ENCODE measurements around the gene NWD2. TPM values are rescaled to one million over a fixed set of nuclear protein-coding genes. Genes with fewer than 3 reads are reported as not detected.

Gene NWD2
- polyA plus RNA-seq, 1 donor from 2014 or later: 0.06 TPM

GRCh38 chr4:37243722-37244582 lies 591 bp upstream of the NWD2 start:
- no peak for TF ChIP-seq EP300 (conservative IDR thresholded peaks at IDR 0.05; ENCODE audit: poor library complexity, severe bottlenecking)
- TF ChIP-seq MXI1 (conservative IDR thresholded peaks at IDR 0.05; ENCODE audit: poor library complexity, severe bottlenecking): peak; percentile 54
- peak; percentile 26 for TF ChIP-seq RAD21 (conservative IDR thresholded peaks at IDR 0.05)
- TF ChIP-seq EZH2 (IDR thresholded peaks at IDR 0.05; ENCODE audit: borderline replicate concordance, insufficient read depth, low read length, poor library complexity, severe bottlenecking): peak; percentile 61
- TF ChIP-seq, protein P1, sequence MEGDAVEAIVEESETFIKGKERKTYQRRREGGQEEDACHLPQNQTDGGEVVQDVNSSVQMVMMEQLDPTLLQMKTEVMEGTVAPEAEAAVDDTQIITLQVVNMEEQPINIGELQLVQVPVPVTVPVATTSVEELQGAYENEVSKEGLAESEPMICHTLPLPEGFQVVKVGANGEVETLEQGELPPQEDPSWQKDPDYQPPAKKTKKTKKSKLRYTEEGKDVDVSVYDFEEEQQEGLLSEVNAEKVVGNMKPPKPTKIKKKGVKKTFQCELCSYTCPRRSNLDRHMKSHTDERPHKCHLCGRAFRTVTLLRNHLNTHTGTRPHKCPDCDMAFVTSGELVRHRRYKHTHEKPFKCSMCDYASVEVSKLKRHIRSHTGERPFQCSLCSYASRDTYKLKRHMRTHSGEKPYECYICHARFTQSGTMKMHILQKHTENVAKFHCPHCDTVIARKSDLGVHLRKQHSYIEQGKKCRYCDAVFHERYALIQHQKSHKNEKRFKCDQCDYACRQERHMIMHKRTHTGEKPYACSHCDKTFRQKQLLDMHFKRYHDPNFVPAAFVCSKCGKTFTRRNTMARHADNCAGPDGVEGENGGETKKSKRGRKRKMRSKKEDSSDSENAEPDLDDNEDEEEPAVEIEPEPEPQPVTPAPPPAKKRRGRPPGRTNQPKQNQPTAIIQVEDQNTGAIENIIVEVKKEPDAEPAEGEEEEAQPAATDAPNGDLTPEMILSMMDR (IDR thresholded peaks at IDR 0.05; ENCODE audit: poor library complexity, severe bottlenecking): peak; percentile 64
- no peak for TF ChIP-seq POLR2AphosphoS5 (IDR thresholded peaks at IDR 0.05)
- TF ChIP-seq, protein P2, sequence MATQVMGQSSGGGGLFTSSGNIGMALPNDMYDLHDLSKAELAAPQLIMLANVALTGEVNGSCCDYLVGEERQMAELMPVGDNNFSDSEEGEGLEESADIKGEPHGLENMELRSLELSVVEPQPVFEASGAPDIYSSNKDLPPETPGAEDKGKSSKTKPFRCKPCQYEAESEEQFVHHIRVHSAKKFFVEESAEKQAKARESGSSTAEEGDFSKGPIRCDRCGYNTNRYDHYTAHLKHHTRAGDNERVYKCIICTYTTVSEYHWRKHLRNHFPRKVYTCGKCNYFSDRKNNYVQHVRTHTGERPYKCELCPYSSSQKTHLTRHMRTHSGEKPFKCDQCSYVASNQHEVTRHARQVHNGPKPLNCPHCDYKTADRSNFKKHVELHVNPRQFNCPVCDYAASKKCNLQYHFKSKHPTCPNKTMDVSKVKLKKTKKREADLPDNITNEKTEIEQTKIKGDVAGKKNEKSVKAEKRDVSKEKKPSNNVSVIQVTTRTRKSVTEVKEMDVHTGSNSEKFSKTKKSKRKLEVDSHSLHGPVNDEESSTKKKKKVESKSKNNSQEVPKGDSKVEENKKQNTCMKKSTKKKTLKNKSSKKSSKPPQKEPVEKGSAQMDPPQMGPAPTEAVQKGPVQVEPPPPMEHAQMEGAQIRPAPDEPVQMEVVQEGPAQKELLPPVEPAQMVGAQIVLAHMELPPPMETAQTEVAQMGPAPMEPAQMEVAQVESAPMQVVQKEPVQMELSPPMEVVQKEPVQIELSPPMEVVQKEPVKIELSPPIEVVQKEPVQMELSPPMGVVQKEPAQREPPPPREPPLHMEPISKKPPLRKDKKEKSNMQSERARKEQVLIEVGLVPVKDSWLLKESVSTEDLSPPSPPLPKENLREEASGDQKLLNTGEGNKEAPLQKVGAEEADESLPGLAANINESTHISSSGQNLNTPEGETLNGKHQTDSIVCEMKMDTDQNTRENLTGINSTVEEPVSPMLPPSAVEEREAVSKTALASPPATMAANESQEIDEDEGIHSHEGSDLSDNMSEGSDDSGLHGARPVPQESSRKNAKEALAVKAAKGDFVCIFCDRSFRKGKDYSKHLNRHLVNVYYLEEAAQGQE (IDR thresholded peaks at IDR 0.05; ENCODE audit: borderline replicate concordance): no peak
- TF ChIP-seq TAF1 (IDR thresholded peaks at IDR 0.05; ENCODE audit: low read depth): no peak
- TF ChIP-seq SMC3 (conservative IDR thresholded peaks at IDR 0.05; ENCODE audit: poor library complexity): peak; percentile 46
- no peaks in the 10 kb centered on the region for H3K79me2 ChIP-seq (replicated peaks; ENCODE audit: insufficient read depth, low read length)
- peak overlapping the region; percentile 31 for H3K4me2 ChIP-seq (ENCODE audit: low read length)
- H3K9me2 ChIP-seq (ENCODE audit: insufficient read depth, low read length): no peaks in the 10 kb centered on the region
- H2AFZ ChIP-seq (ENCODE audit: low read depth, low read length): no peak overlapping the region
- no peaks in the 10 kb centered on the region for H3K36me3 ChIP-seq (ENCODE audit: insufficient read depth, low read length)
- H3K27me3 ChIP-seq (ENCODE audit: insufficient read depth, low read depth, low read length): peaks cover 72% of the 10 kb centered on the region
- peak overlapping the region; percentile 74 for H3K4me3 ChIP-seq (ENCODE audit: low read length)
- H4K20me1 ChIP-seq (ENCODE audit: insufficient read depth): no peaks in the 10 kb centered on the region
- no peaks in the 10 kb centered on the region for H3K9me3 ChIP-seq (ENCODE audit: low read length)
- no peaks in the 10 kb centered on the region for H3F3A ChIP-seq (ENCODE audit: insufficient read depth, low read length, poor library complexity, severe bottlenecking)
- H3K9ac ChIP-seq (ENCODE audit: low read length): peak overlapping the region; percentile 50
- no peak overlapping the region for H3K27ac ChIP-seq (ENCODE audit: low read length)

DNA sequence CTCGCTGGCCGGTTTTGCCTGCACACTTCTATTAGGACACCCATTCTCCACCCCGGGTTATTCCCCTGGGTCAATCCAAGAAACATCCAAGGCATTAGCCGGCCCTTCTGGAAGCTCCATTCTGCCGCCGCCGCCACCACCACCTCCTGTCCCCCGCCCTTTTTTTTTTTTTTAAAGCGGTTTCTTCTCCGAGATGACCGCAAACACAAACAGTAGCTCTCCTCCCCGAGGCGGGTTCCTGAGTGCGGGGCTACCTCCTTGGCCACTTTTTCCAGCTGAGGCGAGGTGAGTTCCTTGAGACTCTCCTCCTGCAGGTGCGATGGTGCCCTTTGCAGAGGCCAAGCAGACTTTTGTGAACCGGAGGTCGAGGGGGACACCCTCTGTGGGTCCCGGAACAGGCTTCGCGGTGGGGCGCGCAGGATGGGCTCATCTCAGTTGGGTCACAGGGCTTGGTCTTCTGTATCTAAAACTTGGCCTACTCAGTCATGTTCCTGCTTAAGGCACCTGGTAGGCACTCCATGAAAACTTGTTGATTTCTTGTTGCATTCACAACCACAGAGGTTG lies 930 bp downstream of the NWD2 start:
- peak overlapping the region; percentile 45 for H3K4me2 ChIP-seq (ENCODE audit: low read length)
- peak overlapping the region; percentile 74 for H3K4me3 ChIP-seq (ENCODE audit: low read length)
- H2AFZ ChIP-seq (ENCODE audit: low read depth, low read length): no peak overlapping the region
- no peaks in the 10 kb centered on the region for H3K36me3 ChIP-seq (ENCODE audit: insufficient read depth, low read length)
- H3K27ac ChIP-seq (ENCODE audit: low read length): no peak overlapping the region
- no peaks in the 10 kb centered on the region for H3F3A ChIP-seq (ENCODE audit: insufficient read depth, low read length, poor library complexity, severe bottlenecking)
- H3K79me2 ChIP-seq (replicated peaks; ENCODE audit: insufficient read depth, low read length): no peaks in the 10 kb centered on the region
- TF ChIP-seq POLR2AphosphoS5 (IDR thresholded peaks at IDR 0.05): no peak
- TF ChIP-seq EZH2 (IDR thresholded peaks at IDR 0.05; ENCODE audit: borderline replicate concordance, insufficient read depth, low read length, poor library complexity, severe bottlenecking): no peak
- no peak for TF ChIP-seq MXI1 (conservative IDR thresholded peaks at IDR 0.05; ENCODE audit: poor library complexity, severe bottlenecking)
- no peak for TF ChIP-seq SMC3 (conservative IDR thresholded peaks at IDR 0.05; ENCODE audit: poor library complexity)
- TF ChIP-seq RAD21 (conservative IDR thresholded peaks at IDR 0.05): no peak
- no peak for TF ChIP-seq TAF1 (IDR thresholded peaks at IDR 0.05; ENCODE audit: low read depth)
- TF ChIP-seq, protein P1 (IDR thresholded peaks at IDR 0.05; ENCODE audit: poor library complexity, severe bottlenecking): no peak
- TF ChIP-seq, protein P2 (IDR thresholded peaks at IDR 0.05; ENCODE audit: borderline replicate concordance): no peak
- TF ChIP-seq EP300 (conservative IDR thresholded peaks at IDR 0.05; ENCODE audit: poor library complexity, severe bottlenecking): no peak
- no peaks in the 10 kb centered on the region for H4K20me1 ChIP-seq (ENCODE audit: insufficient read depth)
- peaks cover 72% of the 10 kb centered on the region for H3K27me3 ChIP-seq (ENCODE audit: insufficient read depth, low read depth, low read length)
- no peaks in the 10 kb centered on the region for H3K9me3 ChIP-seq (ENCODE audit: low read length)
- no peak overlapping the region for H3K9ac ChIP-seq (ENCODE audit: low read length)
- no peaks in the 10 kb centered on the region for H3K9me2 ChIP-seq (ENCODE audit: insufficient read depth, low read length)
